ENCODE results near the gene ASXL2.

Gene ASXL2

DNA sequence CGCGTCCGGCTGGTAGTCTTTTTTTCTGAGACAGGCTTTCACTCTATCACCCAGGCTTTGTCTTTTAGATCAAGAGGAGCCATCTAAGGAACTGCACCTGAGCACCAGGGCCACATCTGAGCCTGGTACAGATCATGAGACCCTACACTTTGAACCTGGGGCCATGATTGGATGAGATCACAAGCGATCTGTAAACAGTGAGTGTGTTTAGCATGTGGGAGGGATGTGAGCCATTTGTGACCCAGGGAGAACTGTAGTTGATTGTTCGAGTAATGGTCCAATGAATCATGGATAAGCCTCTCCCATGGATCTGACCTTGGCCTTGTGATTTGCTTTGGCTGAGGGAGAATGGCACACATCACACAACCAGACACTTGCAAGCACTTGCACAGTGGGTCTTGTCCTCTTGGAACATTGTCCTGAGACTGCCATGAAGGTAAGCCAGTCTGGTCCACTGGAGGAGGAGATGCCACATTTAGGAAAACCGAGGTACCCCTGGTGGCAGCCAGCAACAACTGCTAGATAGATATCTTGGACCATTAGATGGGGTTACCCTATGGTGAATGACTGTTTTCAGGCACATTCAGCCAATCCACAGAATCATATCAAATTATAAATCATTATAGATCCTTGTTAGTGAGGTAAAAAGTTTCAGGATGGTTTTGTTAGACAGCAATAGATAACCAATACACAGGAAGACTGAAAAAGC, 185.4 kb downstream of the ASXL2 start:
- TF ChIP-seq, protein P1, sequence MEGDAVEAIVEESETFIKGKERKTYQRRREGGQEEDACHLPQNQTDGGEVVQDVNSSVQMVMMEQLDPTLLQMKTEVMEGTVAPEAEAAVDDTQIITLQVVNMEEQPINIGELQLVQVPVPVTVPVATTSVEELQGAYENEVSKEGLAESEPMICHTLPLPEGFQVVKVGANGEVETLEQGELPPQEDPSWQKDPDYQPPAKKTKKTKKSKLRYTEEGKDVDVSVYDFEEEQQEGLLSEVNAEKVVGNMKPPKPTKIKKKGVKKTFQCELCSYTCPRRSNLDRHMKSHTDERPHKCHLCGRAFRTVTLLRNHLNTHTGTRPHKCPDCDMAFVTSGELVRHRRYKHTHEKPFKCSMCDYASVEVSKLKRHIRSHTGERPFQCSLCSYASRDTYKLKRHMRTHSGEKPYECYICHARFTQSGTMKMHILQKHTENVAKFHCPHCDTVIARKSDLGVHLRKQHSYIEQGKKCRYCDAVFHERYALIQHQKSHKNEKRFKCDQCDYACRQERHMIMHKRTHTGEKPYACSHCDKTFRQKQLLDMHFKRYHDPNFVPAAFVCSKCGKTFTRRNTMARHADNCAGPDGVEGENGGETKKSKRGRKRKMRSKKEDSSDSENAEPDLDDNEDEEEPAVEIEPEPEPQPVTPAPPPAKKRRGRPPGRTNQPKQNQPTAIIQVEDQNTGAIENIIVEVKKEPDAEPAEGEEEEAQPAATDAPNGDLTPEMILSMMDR (IDR thresholded peaks at IDR 0.05; ENCODE audit: extremely low read depth, missing control alignments) = no peak
- DNase-seq (ENCODE audit: low spot score) = no peak

DNA sequence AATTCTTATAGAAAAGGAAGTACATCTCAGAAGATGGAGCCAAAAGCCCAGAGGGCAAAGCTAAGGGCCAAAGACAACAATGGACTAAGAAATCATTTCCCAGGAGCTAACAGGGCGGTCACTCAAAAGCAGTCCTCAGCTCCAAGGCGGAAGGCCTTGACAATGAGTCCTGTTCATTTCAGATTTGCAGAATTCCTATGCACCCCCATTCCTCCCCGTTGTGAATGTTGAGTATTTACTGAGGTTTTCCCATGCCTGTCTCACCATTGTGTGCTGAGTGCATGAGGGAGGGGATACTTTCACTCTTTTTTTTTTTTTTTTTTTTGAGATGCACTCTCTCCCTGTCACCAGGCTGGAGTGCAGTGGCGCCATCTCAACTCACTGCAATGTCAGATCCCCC, 186.1 kb downstream of the ASXL2 start:
- TF ChIP-seq, protein P1 (IDR thresholded peaks at IDR 0.05; ENCODE audit: extremely low read depth, missing control alignments) = no peak
- no peak for DNase-seq (ENCODE audit: low spot score)

GRCh38 chr2:25690058-25690457, 188.2 kb downstream of the ASXL2 start:
- TF ChIP-seq, protein P1 (IDR thresholded peaks at IDR 0.05; ENCODE audit: extremely low read depth, missing control alignments) = no peak
- no peak for DNase-seq (ENCODE audit: low spot score)

GRCh38 chr2:25688236-25688635, 190.1 kb downstream of the ASXL2 start:
- TF ChIP-seq, protein P1 (IDR thresholded peaks at IDR 0.05; ENCODE audit: extremely low read depth, missing control alignments) = no peak
- no peak for DNase-seq (ENCODE audit: low spot score)

- DNase-seq (ENCODE audit: low spot score) = no peak
- TF ChIP-seq, protein P1 (IDR thresholded peaks at IDR 0.05; ENCODE audit: extremely low read depth, missing control alignments) = no peak
Measured at GRCh38 chr2:25685741-25686140, 192.5 kb downstream of the ASXL2 start.

DNA sequence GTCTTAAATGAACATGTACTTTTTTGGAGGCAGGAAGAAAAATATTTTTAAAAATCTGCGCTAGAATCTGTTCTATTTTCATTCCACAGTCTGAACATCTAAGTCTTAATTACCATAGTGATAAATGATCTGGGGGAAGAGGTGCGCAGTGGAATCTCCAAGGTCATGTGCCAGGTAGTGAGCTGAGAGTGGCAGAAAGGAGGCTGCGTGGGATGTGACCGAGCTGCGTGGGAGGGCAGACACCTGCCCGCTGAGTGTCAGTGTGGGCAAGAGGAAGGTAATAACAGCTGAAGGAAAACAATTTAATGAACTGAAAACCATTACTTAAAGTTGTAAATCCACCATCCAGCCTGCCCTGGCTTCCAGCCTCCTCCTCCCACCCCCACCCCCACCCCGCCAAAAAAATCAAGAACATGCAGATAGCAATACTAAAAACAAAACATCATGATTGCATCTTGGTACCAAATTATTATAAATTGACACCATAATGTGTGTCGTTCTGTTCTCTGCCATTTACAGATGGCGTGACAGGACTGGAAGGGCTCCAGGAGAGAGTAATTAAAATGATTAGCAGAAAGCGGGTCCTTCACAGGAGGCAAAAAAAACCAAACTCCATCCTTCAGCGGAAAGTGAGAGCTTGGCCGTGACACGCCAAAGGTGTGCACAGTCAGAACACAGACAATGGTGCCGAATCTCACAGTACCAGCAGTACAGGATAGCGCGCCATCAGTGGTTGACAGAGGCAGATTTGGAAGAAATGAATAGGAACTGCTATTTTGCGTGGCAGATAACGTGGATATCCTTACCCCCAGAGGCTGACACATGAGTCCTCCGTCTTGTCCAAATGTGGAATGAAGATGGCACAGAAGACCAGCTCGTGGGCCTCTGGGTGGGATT, 193.5 kb downstream of the ASXL2 start:
- DNase-seq (ENCODE audit: low spot score) = no peak
- TF ChIP-seq, protein P1 (IDR thresholded peaks at IDR 0.05; ENCODE audit: extremely low read depth, missing control alignments) = no peak
